H9 (cell line): ENCODE data around the gene SIM1. TPM values are rescaled to one million over a fixed set of nuclear protein-coding genes. Genes with fewer than 3 reads are reported as not detected.

ENCODE experiments used
- DNase-seq: peaks from one replicate; pipeline ENCODE4 v3.0.0-alpha.2; 2017
- H2AFZ ChIP-seq: one replicate; pipeline ENCODE4 v1.6.1; 2013; ENCODE audit warnings: mild to moderate bottlenecking, low read length, control low read depth, moderate library complexity
- H2AK5ac ChIP-seq: 2 replicates; pipeline ENCODE4 v1.6.1; 2013; ENCODE audit warnings: low read length, control low read depth, mixed read lengths; ENCODE audit not compliant: insufficient read length
- H2BK120ac ChIP-seq: one replicate; pipeline ENCODE4 v1.6.1; 2013; ENCODE audit warnings: low read depth, mild to moderate bottlenecking, low read length, control low read depth, inconsistent platforms; ENCODE audit not compliant: poor library complexity, severe bottlenecking
- H2BK12ac ChIP-seq: 2 replicates; pipeline ENCODE4 v1.6.1; 2013; ENCODE audit warnings: low read length, control low read depth, mixed read lengths, low read depth; ENCODE audit not compliant: insufficient read length
- H2BK15ac ChIP-seq: 2 replicates; pipeline ENCODE4 v1.6.1; 2013; ENCODE audit warnings: low read depth, low read length, control low read depth
- H2BK20ac ChIP-seq: one replicate; pipeline ENCODE4 v1.6.1; 2013; ENCODE audit warnings: low read depth, mild to moderate bottlenecking, low read length, control low read depth, inconsistent platforms; ENCODE audit not compliant: poor library complexity, severe bottlenecking
- H2BK5ac ChIP-seq: 2 replicates; pipeline ENCODE4 v1.6.1; 2013; ENCODE audit warnings: low read length, control low read depth, mixed read lengths; ENCODE audit not compliant: insufficient read length
- H3K14ac ChIP-seq: 2 replicates; pipeline ENCODE4 v1.6.1; 2013; ENCODE audit warnings: low read length, control low read depth; ENCODE audit not compliant: insufficient read depth
- H3K18ac ChIP-seq: 2 replicates; pipeline ENCODE4 v1.6.1; 2013; ENCODE audit warnings: low read depth, mild to moderate bottlenecking, mixed read lengths, low read length, control low read depth; ENCODE audit not compliant: insufficient read length
- H3K23ac ChIP-seq: 2 replicates; pipeline ENCODE4 v1.6.1; 2013; ENCODE audit warnings: low read length, control low read depth, mixed read lengths, low read depth; ENCODE audit not compliant: insufficient read length
- H3K23me2 ChIP-seq: 2 replicates; pipeline ENCODE4 v1.6.1; 2013; ENCODE audit warnings: low read depth, mild to moderate bottlenecking, mixed read lengths, low read length, control low read depth; ENCODE audit not compliant: insufficient read length, poor library complexity, severe bottlenecking
- H3K27ac ChIP-seq: 2 replicates; pipeline ENCODE4 v1.5.1; 2013; ENCODE audit warnings: low read length, control low read depth, mixed read lengths, low read depth; ENCODE audit not compliant: insufficient read length
- H3K27me3 ChIP-seq: 2 replicates; pipeline ENCODE4 v1.6.1; 2013; ENCODE audit warnings: low read length, control low read depth, inconsistent platforms; ENCODE audit not compliant: insufficient read depth
- H3K4ac ChIP-seq: 2 replicates; pipeline ENCODE4 v1.6.1; 2013; ENCODE audit warnings: low read depth, mild to moderate bottlenecking, control low read depth, inconsistent platforms, low read length, moderate library complexity
- H3K4me1 ChIP-seq: 2 replicates; pipeline ENCODE4 v1.6.1; 2013; ENCODE audit warnings: low read length, control low read depth, inconsistent platforms; ENCODE audit not compliant: insufficient read depth
- H3K4me2 ChIP-seq: 2 replicates; pipeline ENCODE4 v1.6.1; 2013; ENCODE audit warnings: low read length, control low read depth, mixed read lengths; ENCODE audit not compliant: insufficient read length, insufficient read depth
- H3K56ac ChIP-seq: 2 replicates; pipeline ENCODE4 v1.6.1; 2013; ENCODE audit warnings: low read depth, mild to moderate bottlenecking, mixed read lengths, low read length, control low read depth; ENCODE audit not compliant: insufficient read length
- H3K79me1 ChIP-seq: 2 replicates; pipeline ENCODE4 v1.6.1; 2013; ENCODE audit warnings: low read depth, mild to moderate bottlenecking, moderate library complexity, low read length, control low read depth, inconsistent platforms; ENCODE audit not compliant: insufficient read depth, poor library complexity, severe bottlenecking
- H3K79me2 ChIP-seq: 2 replicates; pipeline ENCODE4 v1.6.1; 2013; ENCODE audit warnings: low read length, control low read depth, inconsistent platforms; ENCODE audit not compliant: insufficient read depth
- H3K9ac ChIP-seq: 2 replicates; pipeline ENCODE4 v1.6.1; 2013; ENCODE audit warnings: low read length, control low read depth, mixed read lengths; ENCODE audit not compliant: insufficient read length; ENCODE audit errors: extremely low read depth
- H3K9me3 ChIP-seq: one replicate; pipeline ENCODE4 v1.6.1; 2013; ENCODE audit warnings: low read depth, low read length, inconsistent platforms; ENCODE audit not compliant: control insufficient read depth
- H3T11ph ChIP-seq: one replicate; pipeline ENCODE4 v1.6.1; 2013; ENCODE audit warnings: mild to moderate bottlenecking, low read length, control low read depth, inconsistent platforms
- H4K20me1 ChIP-seq: one replicate; pipeline ENCODE4 v1.6.1; 2013; ENCODE audit not compliant: control insufficient read depth, insufficient read length, insufficient read depth
- H4K5ac ChIP-seq: 2 replicates; pipeline ENCODE4 v1.6.1; 2013; ENCODE audit warnings: low read depth, mild to moderate bottlenecking, mixed read lengths, low read length, control low read depth; ENCODE audit not compliant: insufficient read length
- H4K8ac ChIP-seq: replicated peaks from 2 replicates; pipeline ENCODE4 v1.6.1; 2013; ENCODE audit warnings: low read length, control low read depth, mixed read lengths, low read depth; ENCODE audit not compliant: insufficient read length
- H4K91ac ChIP-seq: 2 replicates; pipeline ENCODE4 v1.6.1; 2013; ENCODE audit warnings: low read depth, mild to moderate bottlenecking, moderate library complexity, mixed read lengths, low read length, control low read depth; ENCODE audit not compliant: insufficient read length
- H3K27ac Mint-ChIP-seq, 3 experiments: 2 replicates in 2 of 3; 3 replicates in 1 of 3; pipeline ENCODE4 v1.8.0; 2020 to 2021; ENCODE audit warnings: mixed read lengths in 3 of 3, mild to moderate bottlenecking in 1 of 3, moderate library complexity in 1 of 3
- H3K27me3 Mint-ChIP-seq: 2 replicates; pipeline ENCODE4 v1.8.0; 2021; ENCODE audit warnings: low read depth, mild to moderate bottlenecking, moderate library complexity, mixed read lengths
- H3K36me3 Mint-ChIP-seq, 3 experiments: 2 replicates in 2 of 3; 3 replicates in 1 of 3; pipeline ENCODE4 v1.8.0; 2020 to 2021; ENCODE audit warnings: low read depth in 3 of 3, mixed read lengths in 3 of 3; ENCODE audit not compliant: insufficient read depth in 1 of 3
- H3K4me1 Mint-ChIP-seq, 2 experiments: 2 replicates each; pipeline ENCODE4 v1.8.0; 2020; ENCODE audit warnings: mixed read lengths in 2 of 2
- H3K4me3 Mint-ChIP-seq, 2 experiments: 2 replicates in 1 of 2; 3 replicates in 1 of 2; pipeline ENCODE4 v1.8.0; 2020 to 2021; ENCODE audit warnings: mild to moderate bottlenecking in 2 of 2, mixed read lengths in 2 of 2, moderate library complexity in 1 of 2
- H3K9me3 Mint-ChIP-seq, 2 experiments: 2 replicates in 1 of 2; 3 replicates in 1 of 2; pipeline ENCODE4 v1.8.0; 2020; ENCODE audit warnings: mild to moderate bottlenecking in 2 of 2, mixed read lengths in 2 of 2, moderate library complexity in 1 of 2
- CTCF ChIP-seq: fragments of 200-600 bp; sonication (generic); conservative IDR thresholded peaks from 3 replicates; pipeline ENCODE4 v1.8.0; 2021; ENCODE audit warnings: antibody characterized with exemption, mild to moderate bottlenecking
- WGBS: extraction: QIAGEN DNeasy Blood & Tissue Kit; methylation state at CpG from one replicate; pipeline ENCODE4 v1.1.7; 2013; ENCODE audit warnings: missing lambda C conversion rate, low lambda C conversion rate, mixed read lengths; ENCODE audit not compliant: insufficient read length; ENCODE audit errors: extremely low coverage; 5-methylcytosine and 5-hydroxymethylcytosine counted together
- total RNA-seq: library from RNA; stranded (reverse); gene quantifications from 2 replicates; pipeline ENCODE4 v1.2.1, GENCODE V29; 2021

Gene SIM1
- total RNA-seq, 1 experiment from 2014 or later = not detected

GRCh38 chr6:100473182-100473581, 8.5 kb upstream of the SIM1 start:
- peaks cover 5 to 10% of the 10 kb centered on the region in 2 experiments for H3K4me1 Mint-ChIP-seq
- Histone ChIP-seq H3K4me1 (0 out of 2 replicates have a peak, but pooled peaks cover 3% of the 10 kb centered on the region), H2AK5ac (no peak overlapping the region), H3K23me2 (no peaks in the 10 kb centered on the region), H3K79me2 (no peaks in the 10 kb centered on the region), H2BK120ac (no peak overlapping the region), H3K18ac (no peak overlapping the region), H3K79me1 (no peaks in the 10 kb centered on the region), H3K4me2 (no peak overlapping the region), H2BK5ac (no peak overlapping the region), H3K27me3 (peaks cover 29% of the 10 kb centered on the region), H3K9me3 (no peaks in the 10 kb centered on the region), H2BK12ac (no peak overlapping the region), H4K91ac (no peak overlapping the region), H3K27ac (no peak overlapping the region), H3T11ph (no peak overlapping the region), H4K8ac (no peak overlapping the region), H4K5ac (no peak overlapping the region), H2BK20ac (no peak overlapping the region), H3K14ac (no peak overlapping the region), H3K4ac (no peak overlapping the region), H3K9ac (no peak overlapping the region), H4K20me1 (no peaks in the 10 kb centered on the region), H2AFZ (no peak overlapping the region), H3K23ac (no peak overlapping the region), H2BK15ac (no peak overlapping the region), H3K56ac (no peak overlapping the region)
- no peaks in the 10 kb centered on the region for H3K9me3 Mint-ChIP-seq
- H3K27ac Mint-ChIP-seq = no peak overlapping the region
- WGBS = no CpG with 5 or more reads among the region's 1 CpG
- peaks cover 9% of the 10 kb centered on the region for H3K27me3 Mint-ChIP-seq
- no peak for DNase-seq
- no peaks in the 10 kb centered on the region for H3K36me3 Mint-ChIP-seq
- H3K4me3 Mint-ChIP-seq = no peak overlapping the region
- no peak for TF ChIP-seq CTCF
